Ecto neural progenitor cell (in vitro differentiated cells): ENCODE results near the gene PHETA1.
A peak's percentile ranks its signal among the peaks of the same experiment; 100 is the strongest.

ENCODE experiments used
- DNase-seq: peaks from one replicate; pipeline ENCODE4 v3.0.0-alpha.2; 2018; ENCODE audit warnings: low spot score

The PHETA1 gene

DNA sequence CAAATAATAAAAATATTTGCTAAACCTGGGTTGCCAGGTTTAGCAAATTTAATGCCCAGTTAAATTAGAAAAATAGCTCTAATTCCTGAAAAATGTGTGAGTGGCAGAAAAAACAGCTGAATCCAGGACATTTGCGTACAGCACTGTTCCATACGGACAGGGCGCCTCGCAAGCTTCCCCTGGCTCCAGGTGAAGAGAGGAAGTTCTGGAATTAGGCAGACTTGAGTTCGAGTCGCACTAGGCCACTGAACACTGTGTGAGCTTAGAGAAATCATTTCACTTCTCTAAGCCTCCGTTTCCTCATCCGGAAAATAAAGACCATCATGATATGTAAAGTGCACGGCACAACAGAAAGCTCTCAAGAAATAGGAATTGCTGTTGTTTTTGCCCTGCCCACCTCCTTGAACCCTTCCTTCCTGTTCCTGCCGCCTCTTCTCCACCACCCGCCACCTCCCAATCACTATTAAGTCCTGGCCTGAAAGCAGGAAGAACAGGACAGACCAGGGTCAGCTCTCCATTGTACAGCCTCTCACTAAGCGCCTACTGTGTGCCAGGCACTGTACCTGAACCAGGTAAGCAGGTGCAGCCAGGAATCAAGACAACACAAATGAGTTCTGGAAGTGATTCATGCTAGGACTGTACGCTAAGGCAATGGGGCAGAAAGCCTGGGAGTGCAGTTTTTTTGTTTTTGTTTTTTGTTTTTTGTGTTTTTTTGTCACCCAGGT is 763 bp upstream of the PHETA1 start:
- DNase-seq = no peak

DNA sequence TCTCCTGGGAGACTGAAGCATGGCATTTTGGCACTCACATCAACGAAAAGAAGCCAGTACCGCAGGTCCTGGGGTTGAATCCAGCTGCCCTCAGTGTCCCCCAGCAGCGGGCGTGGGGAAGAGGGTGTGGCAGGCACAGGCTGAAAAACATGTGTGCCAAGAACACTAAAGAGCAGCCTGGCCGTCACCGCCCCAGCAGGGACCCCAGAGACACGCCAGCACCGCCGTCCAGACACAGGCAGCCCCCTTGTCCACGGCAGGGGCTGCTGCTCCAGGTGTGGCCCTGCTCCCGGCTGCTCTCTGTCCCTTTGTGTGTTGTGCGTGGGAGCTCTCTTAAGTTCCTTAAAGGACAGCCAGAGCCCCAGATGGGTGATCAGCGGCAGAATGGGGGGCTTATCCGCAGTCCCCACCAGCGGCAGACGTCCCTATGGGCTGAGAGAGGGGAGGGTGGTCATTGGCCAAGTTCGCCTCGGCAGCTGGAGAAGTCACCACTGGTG is 556 bp downstream of the PHETA1 start:
- DNase-seq = no peak

DNA sequence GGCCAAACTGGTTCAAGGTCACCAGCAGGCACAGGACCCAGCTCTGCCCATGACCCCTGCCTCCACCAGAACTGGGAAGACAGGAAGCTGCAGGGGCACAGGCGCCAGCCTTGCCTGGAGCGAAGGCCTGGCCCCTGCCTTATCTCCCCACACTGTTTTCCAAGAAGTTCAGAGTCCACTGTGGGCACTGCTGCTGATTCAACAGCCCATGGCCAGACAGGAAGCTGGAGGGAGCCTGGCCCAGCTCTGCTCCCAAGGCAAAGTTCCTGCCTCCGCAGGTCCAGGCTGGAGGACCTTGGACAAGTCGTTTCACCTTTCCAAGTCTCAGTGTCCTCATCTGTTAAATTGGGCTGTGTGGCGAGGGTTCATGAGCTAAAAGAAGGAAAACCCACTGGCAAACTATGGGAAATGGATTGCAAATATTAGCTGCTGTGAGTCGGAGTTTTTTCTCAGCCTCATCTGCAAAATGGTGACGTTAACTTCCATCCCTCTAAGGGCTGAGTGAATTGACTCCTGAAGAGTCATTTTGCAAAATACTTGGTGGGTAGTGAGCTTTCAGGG is 1.2 kb downstream of the PHETA1 start:
- no peak for DNase-seq

DNA sequence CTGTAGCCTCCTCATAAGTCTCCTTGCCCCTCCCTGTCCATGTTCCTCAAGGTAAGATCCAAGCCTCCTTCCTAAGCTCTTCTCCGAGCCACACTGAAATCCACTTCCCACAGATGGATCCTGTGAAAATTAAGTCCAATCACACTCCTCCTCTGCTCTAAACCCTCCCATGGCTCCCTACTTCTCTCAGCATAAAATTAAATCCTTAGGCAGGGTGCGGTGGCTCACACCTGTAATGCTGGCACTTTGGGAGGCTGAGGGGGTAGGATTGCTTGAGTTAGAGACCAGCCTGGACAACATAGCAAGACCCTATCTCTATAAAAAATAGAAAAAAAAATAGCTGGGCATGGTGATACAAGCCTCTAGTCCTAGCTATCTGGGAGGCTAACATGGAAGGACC is 2.3 kb downstream of the PHETA1 start:
- DNase-seq = no peak

DNA sequence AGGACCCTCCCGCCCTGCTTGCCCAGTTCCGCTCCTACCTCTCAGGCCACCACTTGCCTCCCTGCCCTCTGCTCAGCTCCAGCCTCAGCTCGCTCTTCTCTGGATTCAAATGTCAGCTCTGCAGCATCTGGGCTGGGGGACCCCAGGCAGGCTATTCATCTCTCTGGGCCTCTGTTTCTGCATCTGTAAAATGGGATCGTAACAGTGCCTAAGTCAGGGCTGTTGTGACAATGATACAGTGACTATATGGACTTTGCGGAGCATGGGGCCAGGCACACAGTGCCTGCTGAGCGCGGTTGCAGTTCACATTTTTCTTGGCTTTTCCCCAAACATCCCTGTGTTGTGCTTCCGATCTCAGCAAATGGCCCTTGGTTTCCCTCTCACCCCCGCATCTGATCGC is 2.8 kb downstream of the PHETA1 start:
- no peak for DNase-seq

DNA sequence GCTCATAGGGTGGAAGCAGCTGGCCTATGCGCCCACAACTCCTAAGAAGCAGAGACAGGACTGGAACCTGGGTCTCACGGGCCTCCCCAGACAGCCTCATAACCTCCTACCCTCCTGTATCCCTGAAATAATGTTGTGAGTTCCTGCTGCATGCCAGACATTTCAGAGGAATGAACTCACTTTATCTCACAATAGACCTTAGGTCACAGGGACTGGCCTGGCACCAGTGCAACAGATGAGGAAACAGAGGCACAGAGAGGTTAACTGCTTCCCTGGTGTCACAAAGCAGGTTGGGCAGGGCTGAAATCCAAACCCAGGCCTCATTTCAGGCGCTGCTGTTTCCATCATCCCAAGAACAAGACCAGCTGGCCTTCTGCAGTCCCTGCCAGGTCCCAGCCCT is 5.3 kb downstream of the PHETA1 start:
- no peak for DNase-seq

DNA sequence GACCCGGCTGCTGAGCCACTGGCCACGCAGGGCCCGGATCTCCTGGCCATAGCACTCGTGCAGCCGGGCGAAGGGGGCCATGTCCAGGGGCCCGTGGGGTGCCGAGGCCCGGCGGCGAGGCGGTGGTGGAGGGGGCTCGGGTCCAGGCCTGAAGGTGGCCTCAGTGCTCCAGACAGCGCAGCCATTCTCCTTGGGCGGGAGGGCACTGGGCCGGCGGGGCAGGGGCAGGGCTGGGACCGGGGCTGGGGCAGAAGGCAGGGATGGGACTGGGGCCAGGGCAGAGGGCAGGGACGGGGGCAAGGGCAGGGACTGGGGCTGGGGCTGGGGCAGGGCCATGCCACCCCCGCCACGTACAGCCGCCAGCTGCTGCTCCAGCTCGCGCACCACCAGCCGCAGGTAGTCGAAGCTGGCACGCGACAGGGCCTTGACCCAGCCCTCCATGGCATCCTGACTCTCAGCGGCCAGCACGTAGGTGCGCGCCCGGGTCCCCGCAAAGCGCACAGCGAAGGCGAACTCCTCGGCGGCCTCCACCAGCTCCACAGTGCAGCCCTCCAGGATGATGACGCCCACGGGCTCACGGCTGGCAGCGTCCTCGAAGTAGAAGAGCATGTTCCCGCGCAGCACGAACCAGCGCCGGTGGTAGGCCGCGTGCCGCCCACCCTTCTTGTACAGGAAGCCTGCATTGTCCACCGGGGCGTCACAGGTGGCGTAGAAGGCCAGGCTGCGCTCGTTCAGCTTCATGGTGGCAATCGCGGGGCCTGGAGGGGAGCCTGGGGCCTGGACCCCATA is 6.0 kb downstream of the PHETA1 start:
- no peak for DNase-seq

DNA sequence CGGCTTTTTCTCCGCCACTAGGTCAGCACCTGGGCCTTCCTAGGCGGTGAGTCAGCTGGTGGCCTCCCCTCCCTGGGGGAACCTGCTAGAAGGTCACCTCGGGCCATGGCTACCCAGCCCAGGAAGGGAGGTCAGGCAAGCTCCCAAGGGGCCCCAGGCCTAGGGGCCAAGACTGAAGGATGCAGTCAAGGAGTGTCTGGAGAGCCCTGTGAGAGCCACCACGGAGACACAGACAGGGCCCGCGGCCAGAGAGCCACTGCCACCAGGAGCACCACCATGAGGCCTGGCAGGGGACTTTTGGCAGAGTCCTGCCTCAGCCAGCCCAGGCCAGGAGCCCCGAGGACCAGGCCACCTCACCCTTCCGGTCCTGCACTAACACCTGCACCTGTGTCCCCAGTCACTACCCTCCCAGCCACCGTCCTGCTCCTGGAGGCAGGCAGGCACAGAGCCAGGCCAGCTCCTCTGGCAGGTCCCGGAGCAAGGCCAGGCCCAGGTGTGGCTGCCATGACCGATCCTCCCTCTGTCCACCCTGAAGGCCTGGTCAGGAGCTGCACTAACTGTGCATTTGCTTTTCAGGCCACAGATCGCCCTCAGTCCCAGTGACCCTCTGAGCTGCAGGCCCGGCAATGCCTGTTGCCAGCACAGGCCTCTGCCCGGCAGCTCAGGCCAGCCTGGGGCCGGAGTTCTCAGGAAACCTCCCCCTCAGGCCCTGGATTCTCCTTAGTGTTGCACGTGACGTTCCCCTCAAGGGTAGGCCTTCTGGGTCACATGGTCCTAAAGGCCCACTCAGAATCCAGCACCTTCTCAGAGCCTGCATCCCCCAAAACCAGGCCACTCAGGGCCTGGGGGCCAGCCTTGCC is 6.9 kb downstream of the PHETA1 start:
- no peak for DNase-seq

DNA sequence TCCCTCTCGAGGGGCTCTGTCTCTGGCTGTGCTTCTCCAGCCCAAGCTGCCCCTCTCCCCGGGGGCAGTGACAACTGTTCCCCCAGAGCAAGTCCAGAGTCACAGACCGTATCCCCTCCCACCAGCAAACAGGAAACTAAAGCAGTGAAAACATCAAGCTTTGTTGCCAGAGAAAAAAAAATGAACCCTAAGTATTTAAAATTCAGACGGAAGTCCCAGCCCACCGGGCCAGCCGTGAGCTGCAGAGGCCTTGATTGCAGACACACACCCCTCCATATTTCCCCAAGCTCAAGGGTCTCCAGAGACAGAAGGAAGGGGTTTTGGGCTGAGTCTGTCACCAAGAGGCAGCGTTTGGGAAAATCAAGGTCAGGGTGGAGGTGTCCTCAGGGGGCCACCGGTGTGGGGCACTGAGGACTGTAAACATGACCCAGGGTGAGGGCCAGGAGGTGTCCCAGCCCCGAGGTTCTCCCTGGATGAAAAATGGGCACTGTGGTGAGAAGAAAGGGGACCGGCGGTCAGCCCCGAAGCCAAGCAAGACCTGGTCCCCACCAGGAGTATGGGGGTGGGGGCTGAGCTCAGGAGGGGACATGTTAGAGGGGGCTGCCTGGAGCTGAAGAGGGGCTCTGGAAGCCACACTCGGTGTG is 7.7 kb downstream of the PHETA1 start:
- no peak for DNase-seq

DNA sequence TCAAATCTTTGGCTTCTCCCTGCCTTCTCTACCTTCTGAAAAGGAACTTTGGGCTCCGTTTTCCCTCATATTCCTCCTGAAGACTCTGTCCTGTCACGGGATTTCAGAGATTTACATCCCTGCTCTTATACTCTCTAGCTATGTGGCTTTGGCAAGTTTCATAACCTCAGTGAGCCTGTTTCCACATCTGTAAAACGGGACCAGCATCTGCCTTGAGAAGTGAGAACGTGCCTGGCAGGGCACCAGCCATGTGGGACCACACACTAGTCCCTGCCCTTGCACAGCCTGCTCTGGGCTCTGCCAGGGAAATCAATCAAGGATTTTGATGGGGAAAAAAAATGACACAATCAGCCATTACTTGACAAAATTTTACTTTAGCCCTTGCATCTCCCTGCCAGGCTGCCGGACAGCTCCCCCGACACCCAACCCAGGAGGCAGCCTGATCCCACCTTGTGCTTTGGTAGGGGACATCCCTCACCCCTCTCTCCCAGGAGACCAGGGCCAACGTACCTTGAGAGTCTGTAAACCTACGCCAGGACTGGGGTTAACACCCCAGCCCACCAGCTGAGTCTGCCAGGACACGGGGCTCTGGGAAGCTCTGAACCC is 8.5 kb downstream of the PHETA1 start:
- DNase-seq = no peak

DNA sequence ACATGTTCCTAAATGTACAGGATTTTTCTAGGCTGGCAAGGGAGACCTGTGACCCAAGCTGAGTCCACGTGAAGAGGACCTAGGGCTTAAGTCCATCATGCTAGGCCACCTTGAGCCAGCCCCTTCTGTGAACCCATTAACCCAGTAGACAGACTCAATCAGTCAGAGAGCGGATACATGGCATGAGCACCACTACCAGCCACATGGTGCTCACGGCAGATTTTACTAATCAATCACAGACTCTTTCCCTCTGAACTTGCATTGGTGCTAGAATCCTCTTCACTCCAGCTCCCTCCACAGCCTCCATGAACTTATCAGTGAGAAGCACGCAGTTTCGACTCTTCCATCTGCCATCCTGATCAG is 9.0 kb downstream of the PHETA1 start:
- peak; percentile 39 for DNase-seq

DNA sequence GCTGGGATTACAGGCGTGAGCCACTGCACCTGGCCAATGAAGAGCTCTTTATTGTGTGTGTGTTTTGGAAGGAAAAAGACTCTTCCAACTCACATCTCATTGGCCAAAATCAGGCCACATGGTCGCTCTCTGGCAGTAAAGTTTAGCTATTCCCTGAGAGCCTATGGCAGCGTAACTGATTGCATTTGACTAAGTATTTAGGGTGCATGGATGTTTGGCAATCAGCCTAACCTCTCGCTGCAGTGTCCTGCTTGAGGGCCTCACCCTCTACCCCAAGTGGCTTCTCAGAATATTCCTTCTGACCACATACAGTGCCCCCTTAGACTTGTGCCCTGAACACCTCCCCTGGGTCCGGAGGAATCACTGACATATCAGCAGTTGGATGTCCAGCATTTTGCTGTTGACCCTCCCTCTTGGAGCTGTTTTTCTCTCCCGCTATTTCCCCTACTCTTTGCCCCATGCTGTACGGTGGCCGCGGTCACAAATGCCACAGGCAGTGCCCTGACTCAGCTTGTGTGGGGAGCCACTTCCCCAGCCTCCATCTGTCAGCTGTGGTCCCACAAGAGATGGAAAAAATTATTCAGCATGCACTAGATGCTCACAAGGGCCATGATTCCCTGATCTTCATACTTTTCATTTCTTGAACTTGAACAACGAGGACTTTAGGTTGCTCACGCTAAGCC is 9.5 kb downstream of the PHETA1 start:
- no peak for DNase-seq

DNA sequence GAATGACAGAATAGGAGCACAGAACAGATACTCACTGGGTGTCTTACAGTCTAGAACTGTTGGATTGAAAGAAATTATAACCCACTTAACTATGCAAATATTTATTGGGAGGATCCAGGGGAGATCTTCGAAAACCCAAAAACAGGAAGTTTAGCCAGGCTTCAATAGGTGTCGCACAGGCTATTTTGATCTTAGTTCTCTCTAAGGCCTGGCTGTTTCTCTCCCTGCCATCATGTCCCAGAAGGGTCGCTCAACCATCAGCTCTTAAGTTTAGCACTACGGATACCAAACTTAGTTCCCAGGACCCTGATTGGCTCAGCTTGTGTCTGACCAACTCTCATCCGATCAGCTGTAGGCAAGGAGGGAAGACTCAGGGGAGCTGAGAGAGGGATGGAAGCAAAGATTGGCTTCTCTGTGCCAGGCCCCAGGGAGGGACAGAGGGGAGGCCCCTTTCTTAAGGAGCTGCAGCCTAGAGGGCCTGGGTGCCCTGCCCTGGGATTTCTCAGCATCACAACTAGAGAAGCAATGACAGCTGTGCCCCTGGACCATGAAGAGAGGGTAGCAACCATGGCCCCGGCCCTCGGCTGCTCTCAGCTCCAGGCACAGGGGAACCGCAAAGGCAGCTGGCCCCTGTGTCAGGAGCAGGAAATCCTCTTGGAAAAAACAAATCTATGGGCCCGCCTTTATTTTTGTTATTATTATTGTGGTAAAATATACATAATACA is 13.5 kb downstream of the PHETA1 start:
- DNase-seq = peak; percentile 44

DNA sequence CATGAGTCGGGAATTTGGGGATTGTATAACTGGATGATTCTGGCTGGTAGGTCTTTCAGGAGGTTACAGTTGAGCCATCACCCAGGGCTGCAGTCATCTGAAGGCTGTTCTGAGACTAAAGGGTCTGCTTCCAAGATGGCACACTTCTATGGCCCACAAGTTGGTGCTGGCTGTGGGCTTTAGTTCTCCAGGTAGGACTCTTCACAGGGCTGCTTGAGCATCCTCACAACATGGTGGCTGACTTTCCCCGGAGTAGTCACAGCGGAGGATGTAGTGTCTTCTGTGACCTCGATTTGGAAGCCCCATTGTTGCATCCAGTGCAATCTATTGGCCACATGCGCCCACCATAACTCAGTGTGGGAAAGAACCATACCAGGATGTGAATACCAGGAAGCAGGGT is 14.4 kb downstream of the PHETA1 start:
- no peak for DNase-seq

DNA sequence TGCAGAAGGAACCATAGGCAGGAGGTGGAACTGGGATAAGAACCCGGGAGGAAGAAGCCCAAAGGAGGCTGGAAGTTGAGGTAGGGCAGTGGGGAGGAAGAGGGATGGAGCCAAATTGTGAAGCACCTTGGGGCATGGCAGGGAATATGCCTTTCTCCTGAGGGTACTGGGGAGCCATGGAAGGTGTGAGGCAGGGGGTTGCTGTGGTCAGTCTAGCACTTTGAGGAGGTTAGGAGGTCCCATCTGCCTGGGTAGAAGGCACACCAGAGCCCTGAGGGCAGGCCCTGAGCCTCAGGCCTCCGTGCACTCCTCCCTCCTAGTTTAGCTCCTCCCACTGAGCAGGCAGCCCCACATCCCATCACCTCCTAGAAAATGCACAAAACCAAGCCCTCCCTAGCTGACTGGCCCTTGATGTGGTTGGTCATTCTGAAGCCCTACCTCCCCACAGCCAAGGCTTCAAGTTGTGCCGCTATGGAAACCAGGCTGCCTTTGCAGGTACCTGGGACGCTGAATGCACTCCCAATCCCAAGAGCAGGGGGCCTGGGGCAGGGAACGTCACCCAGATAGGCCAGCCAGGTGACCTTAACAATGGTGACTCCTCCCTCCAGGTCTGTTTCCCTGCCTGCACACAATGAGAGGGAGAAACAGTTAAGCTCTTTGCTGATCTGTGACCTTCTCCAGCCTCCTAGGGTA is 15.1 kb downstream of the PHETA1 start:
- no peak for DNase-seq

DNA sequence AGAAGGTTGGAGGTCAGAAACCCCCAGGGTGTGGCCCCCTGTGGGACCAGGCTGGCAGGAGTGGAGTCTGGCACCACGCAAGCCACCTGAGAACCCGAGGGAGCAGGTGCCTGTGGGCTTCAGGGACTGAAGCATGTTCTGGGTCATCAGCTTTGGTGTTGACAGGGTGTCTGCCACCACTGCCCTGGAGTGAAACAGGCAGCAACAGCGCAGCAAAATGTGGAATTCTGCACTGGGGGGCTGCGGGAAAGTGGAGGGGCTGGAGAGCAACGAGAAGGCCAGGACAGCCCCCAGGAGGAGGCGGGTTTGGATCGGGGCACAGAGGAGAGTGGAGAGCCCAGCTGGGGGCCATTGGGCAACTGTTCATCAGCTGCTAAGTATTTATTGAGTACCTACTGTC is 15.9 kb downstream of the PHETA1 start:
- DNase-seq = no peak

DNA sequence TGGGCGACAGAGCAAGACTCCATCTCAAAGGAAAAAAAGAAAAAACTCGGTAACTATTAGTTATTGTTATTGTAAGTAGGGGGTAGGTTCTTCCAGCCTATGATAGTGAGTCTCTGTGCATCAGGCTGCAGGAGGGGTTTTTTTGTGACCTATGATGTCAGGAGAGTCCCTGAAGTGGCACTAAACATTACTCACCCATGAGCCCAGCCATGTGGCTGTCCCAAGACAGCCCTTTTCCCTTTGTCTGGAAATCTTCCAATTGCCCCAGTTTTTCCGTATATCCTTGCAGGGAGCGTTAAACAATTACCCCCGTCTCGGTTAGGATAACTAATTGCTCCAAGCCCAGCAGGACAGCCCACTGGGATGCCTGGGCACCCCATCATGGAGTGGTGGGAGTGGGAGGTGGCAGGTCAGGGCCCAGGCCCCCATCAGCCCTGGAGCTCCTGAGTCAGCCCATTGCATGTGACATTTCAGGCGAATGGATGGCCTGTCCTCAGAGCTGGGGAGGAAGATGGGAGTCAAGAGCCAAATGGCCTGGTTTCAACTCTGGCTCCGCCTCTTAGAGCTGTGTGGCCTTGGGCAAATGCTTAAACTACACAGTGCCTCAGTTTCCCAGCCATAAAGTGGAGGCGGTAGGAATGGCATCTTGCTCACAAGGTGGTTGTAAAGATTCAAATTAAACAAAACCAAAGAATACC is 16.4 kb downstream of the PHETA1 start:
- no peak for DNase-seq

DNA sequence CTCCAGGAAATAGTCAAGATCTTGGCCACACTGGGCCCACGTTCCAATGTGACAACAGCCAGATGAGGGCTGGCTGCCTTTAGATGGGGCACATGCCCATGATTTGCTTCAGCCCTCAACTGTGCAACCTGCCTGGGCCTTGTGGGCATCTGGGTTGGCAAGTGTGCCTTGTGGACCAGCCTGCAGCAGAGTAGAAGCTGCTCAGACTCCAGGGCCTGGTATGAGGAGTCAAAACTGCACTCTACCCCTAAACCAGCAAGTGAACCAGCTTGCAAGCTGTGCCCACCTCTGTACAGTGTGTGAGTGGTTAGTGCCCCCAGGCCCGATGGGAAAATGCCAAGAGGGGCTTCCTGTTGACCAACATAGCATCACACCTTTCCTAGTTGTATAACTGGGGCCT is 17.9 kb downstream of the PHETA1 start:
- no peak for DNase-seq
